ENCODE results near the gene LPXN.

LPXN gene

DNA sequence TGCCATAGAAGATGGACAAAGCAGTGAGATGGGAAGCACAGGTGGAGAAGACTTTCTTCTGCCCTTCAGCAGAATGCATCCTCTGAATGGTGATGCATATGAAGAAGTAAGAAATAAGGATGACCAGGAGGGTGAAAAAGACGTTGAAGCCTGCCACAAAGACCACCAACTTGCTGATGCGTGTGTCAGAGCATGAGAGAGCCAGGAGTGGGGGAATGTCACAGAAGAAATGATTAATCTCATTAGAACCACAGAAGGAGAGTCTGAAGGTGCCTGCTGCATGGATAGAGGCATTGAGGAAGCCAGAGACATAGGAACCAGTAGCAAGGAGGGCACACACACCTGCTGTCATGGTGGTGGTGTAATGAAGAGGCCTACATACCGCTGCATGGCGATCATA is 68.3 kb downstream of the LPXN start:
- H3K79me2 ChIP-seq (ENCODE audit: insufficient read depth, low read length): no peaks in the 10 kb centered on the region
- no peaks in the 10 kb centered on the region for H3F3A ChIP-seq (ENCODE audit: insufficient read depth, low read length)
- no peak overlapping the region for H3K9ac ChIP-seq (ENCODE audit: low read length)
- H3K4me2 ChIP-seq (ENCODE audit: low read length): no peak overlapping the region
- TF ChIP-seq, protein P1, sequence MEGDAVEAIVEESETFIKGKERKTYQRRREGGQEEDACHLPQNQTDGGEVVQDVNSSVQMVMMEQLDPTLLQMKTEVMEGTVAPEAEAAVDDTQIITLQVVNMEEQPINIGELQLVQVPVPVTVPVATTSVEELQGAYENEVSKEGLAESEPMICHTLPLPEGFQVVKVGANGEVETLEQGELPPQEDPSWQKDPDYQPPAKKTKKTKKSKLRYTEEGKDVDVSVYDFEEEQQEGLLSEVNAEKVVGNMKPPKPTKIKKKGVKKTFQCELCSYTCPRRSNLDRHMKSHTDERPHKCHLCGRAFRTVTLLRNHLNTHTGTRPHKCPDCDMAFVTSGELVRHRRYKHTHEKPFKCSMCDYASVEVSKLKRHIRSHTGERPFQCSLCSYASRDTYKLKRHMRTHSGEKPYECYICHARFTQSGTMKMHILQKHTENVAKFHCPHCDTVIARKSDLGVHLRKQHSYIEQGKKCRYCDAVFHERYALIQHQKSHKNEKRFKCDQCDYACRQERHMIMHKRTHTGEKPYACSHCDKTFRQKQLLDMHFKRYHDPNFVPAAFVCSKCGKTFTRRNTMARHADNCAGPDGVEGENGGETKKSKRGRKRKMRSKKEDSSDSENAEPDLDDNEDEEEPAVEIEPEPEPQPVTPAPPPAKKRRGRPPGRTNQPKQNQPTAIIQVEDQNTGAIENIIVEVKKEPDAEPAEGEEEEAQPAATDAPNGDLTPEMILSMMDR (IDR thresholded peaks at IDR 0.05; ENCODE audit: low read length): no peak
- no peak for TF ChIP-seq EZH2 (IDR thresholded peaks at IDR 0.05; ENCODE audit: borderline replicate concordance, low read length)
- no peaks in the 10 kb centered on the region for H3K9me2 ChIP-seq (ENCODE audit: low read depth, low read length)
- H3K27ac ChIP-seq (ENCODE audit: low read depth, low read length, poor library complexity, severe bottlenecking): no peak overlapping the region
- no peaks in the 10 kb centered on the region for H3K27me3 ChIP-seq (ENCODE audit: insufficient read depth, low read length)
- no peak overlapping the region for H3K4me3 ChIP-seq (ENCODE audit: low read depth, low read length, poor library complexity, severe bottlenecking)
- H2AFZ ChIP-seq (ENCODE audit: low read length): no peak overlapping the region
- H3K4me1 ChIP-seq (ENCODE audit: insufficient read depth, low read length, severe bottlenecking): peaks cover 8% of the 10 kb centered on the region
- H3K9me3 ChIP-seq (ENCODE audit: low read length): no peaks in the 10 kb centered on the region
- no peaks in the 10 kb centered on the region for H3K36me3 ChIP-seq (ENCODE audit: insufficient read depth, low read length)
- H4K20me1 ChIP-seq (ENCODE audit: insufficient read depth, low read length): no peaks in the 10 kb centered on the region

DNA sequence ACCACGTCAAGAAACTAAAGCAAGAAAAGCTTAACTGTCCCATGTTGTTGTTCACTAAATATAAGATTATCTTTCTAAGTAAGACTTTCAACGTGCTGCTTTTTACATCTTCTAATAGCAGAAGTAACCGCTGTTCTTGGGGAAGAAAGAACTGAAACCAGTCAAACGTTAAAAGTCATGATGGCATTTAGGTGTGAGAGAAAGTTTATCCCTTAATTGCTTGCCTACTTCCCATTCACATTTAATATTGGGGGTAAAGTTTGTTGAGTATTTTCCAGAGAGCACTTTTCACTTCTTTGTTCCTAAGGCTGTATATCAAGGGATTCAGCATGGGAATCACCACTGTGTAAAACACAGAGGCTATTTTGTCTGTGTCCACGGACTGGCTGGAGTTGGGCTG is 68.7 kb downstream of the LPXN start:
- no peak for TF ChIP-seq EZH2 (IDR thresholded peaks at IDR 0.05; ENCODE audit: borderline replicate concordance, low read length)
- TF ChIP-seq, protein P1 (IDR thresholded peaks at IDR 0.05; ENCODE audit: low read length): no peak
- H3K9ac ChIP-seq (ENCODE audit: low read length): no peak overlapping the region
- no peak overlapping the region for H3K4me3 ChIP-seq (ENCODE audit: low read depth, low read length, poor library complexity, severe bottlenecking)
- H3K79me2 ChIP-seq (ENCODE audit: insufficient read depth, low read length): no peaks in the 10 kb centered on the region
- no peaks in the 10 kb centered on the region for H3K9me3 ChIP-seq (ENCODE audit: low read length)
- H3K4me2 ChIP-seq (ENCODE audit: low read length): no peak overlapping the region
- no peaks in the 10 kb centered on the region for H3K27me3 ChIP-seq (ENCODE audit: insufficient read depth, low read length)
- no peak overlapping the region for H2AFZ ChIP-seq (ENCODE audit: low read length)
- no peaks in the 10 kb centered on the region for H3F3A ChIP-seq (ENCODE audit: insufficient read depth, low read length)
- no peaks in the 10 kb centered on the region for H3K36me3 ChIP-seq (ENCODE audit: insufficient read depth, low read length)
- peaks cover 8% of the 10 kb centered on the region for H3K4me1 ChIP-seq (ENCODE audit: insufficient read depth, low read length, severe bottlenecking)
- no peaks in the 10 kb centered on the region for H3K9me2 ChIP-seq (ENCODE audit: low read depth, low read length)
- H4K20me1 ChIP-seq (ENCODE audit: insufficient read depth, low read length): no peaks in the 10 kb centered on the region
- no peak overlapping the region for H3K27ac ChIP-seq (ENCODE audit: low read depth, low read length, poor library complexity, severe bottlenecking)

DNA sequence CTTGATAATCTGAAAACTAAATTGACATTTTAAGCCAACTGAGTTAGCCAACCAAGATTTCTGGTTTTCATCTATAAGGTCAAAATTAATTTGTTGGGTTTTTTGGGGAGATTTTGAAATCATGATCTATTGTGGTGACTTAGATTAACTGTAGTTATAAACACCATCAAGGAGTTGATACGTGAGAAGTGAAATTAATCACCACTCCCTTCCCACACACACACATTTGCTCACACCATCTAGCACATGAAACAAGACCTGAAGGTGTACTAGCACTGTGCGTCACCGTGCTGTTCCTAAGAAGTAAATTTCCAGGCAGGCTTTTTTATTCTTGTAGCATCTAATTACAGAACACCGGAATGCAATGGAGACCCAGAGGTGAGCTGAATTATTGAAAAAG is 69.8 kb downstream of the LPXN start:
- Histone ChIP-seq H3F3A (ENCODE audit: insufficient read depth, low read length) (no peaks in the 10 kb centered on the region), H3K79me2 (ENCODE audit: insufficient read depth, low read length) (no peaks in the 10 kb centered on the region), H3K27ac (ENCODE audit: low read depth, low read length, poor library complexity, severe bottlenecking) (no peak overlapping the region), H3K9me3 (ENCODE audit: low read length) (no peaks in the 10 kb centered on the region), H2AFZ (ENCODE audit: low read length) (no peak overlapping the region), H3K36me3 (ENCODE audit: insufficient read depth, low read length) (no peaks in the 10 kb centered on the region), H3K27me3 (ENCODE audit: insufficient read depth, low read length) (no peaks in the 10 kb centered on the region), H3K4me2 (ENCODE audit: low read length) (no peak overlapping the region), H3K9me2 (ENCODE audit: low read depth, low read length) (no peaks in the 10 kb centered on the region), H4K20me1 (ENCODE audit: insufficient read depth, low read length) (no peaks in the 10 kb centered on the region), H3K9ac (ENCODE audit: low read length) (no peak overlapping the region), H3K4me1 (ENCODE audit: insufficient read depth, low read length, severe bottlenecking) (peaks cover 8% of the 10 kb centered on the region), H3K4me3 (ENCODE audit: low read depth, low read length, poor library complexity, severe bottlenecking) (no peak overlapping the region)
- TF ChIP-seq, protein P1 (IDR thresholded peaks at IDR 0.05; ENCODE audit: low read length): no peak
- TF ChIP-seq EZH2 (IDR thresholded peaks at IDR 0.05; ENCODE audit: borderline replicate concordance, low read length): no peak

All from OCI-LY1 (cell line).